A549 (cell line): Measurements from ENCODE around the gene ZBED4. TPM values are rescaled to one million over a fixed set of nuclear protein-coding genes. Genes with fewer than 3 reads are reported as not detected.

Experiments
- ATAC-seq, 2 experiments: fragments of 200-7000 bp in 1 of 2; fragments of >200 bp in 1 of 2; cut with Nextera tagmentation in 1 of 2; cut with Tn5 transposase in 1 of 2; 3 replicates each; pipeline versions ENCODE4 v1.8.0 to v1.9.1; 2018 to 2020; ENCODE audit warnings: mild to moderate bottlenecking in 1 of 2, moderate library complexity in 1 of 2
- CTCF ChIA-PET: fragments of 300-600 bp; sonication (Branson Sonifier 250); formaldehyde crosslinking; extraction: SDS; loops from one replicate; lab custom pipeline; 2021; ENCODE audit warnings: antibody characterized with exemption, inconsistent platforms; lab: Yijun Ruan, JAX
- POLR2A ChIA-PET: fragments of 350-600 bp; formaldehyde crosslinking; extraction: SDS; loops from one replicate; lab custom pipeline; 2021; ENCODE audit warnings: antibody characterized with exemption, inconsistent platforms; lab: Yijun Ruan, JAX
- DNase-seq, 2 experiments: peaks; one replicate each; pipeline versions ENCODE4 v3.0.0 to v3.0.0-alpha.2; 2011 to 2016; ENCODE audit warnings: low read depth in 1 of 2, low spot score in 1 of 2
- FAIRE-seq: peaks from 2 replicates; lab custom pipeline; 2011; peaks lifted over from hg19 to GRCh38; lab: Jason Lieb, UNC
- H3K27ac ChIP-seq, 2 experiments: fragments of >200 bp; sonication (Bioruptor Twin); formaldehyde crosslinking; 3 replicates each; pipeline ENCODE4 v1.5.1; 2016 to 2017
- H3K4me1 ChIP-seq: fragments of >200 bp; sonication (Bioruptor Twin); formaldehyde crosslinking; 3 replicates; pipeline ENCODE4 v1.6.1; 2016
- H3K4me2 ChIP-seq: fragments of >200 bp; sonication (Bioruptor Twin); formaldehyde crosslinking; 3 replicates; pipeline ENCODE4 v1.6.1; 2016
- H3K4me3 ChIP-seq: fragments of >200 bp; sonication (Bioruptor Twin); formaldehyde crosslinking; 3 replicates; pipeline ENCODE4 v1.5.1; 2016
- H3K9me3 ChIP-seq: fragments of >200 bp; sonication (Bioruptor Twin); formaldehyde crosslinking; 3 replicates; pipeline ENCODE4 v1.6.1; 2016
- BHLHE40 ChIP-seq: IDR thresholded peaks from 2 replicates; pipeline ENCODE4 v1.6.1; 2012; ENCODE audit warnings: low read depth, low read length, inconsistent platforms
- CBX2 ChIP-seq: fragments of 200-600 bp; sonication (generic); IDR thresholded peaks from 2 replicates; pipeline ENCODE4 v1.6.1; 2016; ENCODE audit warnings: low read depth, mild to moderate bottlenecking, borderline replicate concordance
- E2F6 ChIP-seq: IDR thresholded peaks from 2 replicates; pipeline ENCODE4 v1.6.1; 2012; ENCODE audit warnings: low read depth, borderline replicate concordance
- FOSL2 ChIP-seq, 2 experiments: fragments of 450-650 bp in 1 of 2; fragments of >200 bp in 1 of 2; sonication (Bioruptor Twin) in 1 of 2; formaldehyde crosslinking; IDR thresholded peaks; 2 replicates each; pipeline versions ENCODE4 v1.5.0 to v1.6.1; 2016 to 2020; ENCODE audit warnings: mild to moderate bottlenecking in 1 of 2, moderate library complexity in 1 of 2
- FOXS1 ChIP-seq: fragments of 250-450 bp; sonication (Bioruptor Pico); IDR thresholded peaks from 2 replicates; pipeline ENCODE4 v1.5.0; 2020; ENCODE audit warnings: mild to moderate bottlenecking, moderate library complexity
- GATA3 ChIP-seq: IDR thresholded peaks from 2 replicates; pipeline ENCODE4 v1.6.1; 2012; ENCODE audit warnings: borderline replicate concordance
- HES2 ChIP-seq: fragments of >200 bp; sonication (Bioruptor Twin); formaldehyde crosslinking; IDR thresholded peaks from 2 replicates; pipeline ENCODE4 v1.6.1; 2016
- HEYL ChIP-seq: fragments of 250-450 bp; sonication (Bioruptor Pico); IDR thresholded peaks from 2 replicates; pipeline ENCODE4 v1.8.0; 2021; ENCODE audit warnings: mild to moderate bottlenecking, moderate library complexity
- KDM1A ChIP-seq: fragments of 200-600 bp; sonication (generic); IDR thresholded peaks from 2 replicates; pipeline ENCODE4 v1.6.1; 2016; ENCODE audit warnings: low read depth, mild to moderate bottlenecking
- KDM5A ChIP-seq: fragments of 200-600 bp; sonication (generic); IDR thresholded peaks from 2 replicates; pipeline ENCODE4 v1.6.1; 2016; ENCODE audit warnings: antibody characterized with exemption, mild to moderate bottlenecking
- NPAS2 ChIP-seq: fragments of 250-450 bp; sonication (Bioruptor Pico); IDR thresholded peaks from 2 replicates; pipeline ENCODE4 v1.8.0; 2022; ENCODE audit warnings: mild to moderate bottlenecking, moderate library complexity, borderline replicate concordance
- PHF8 ChIP-seq: fragments of 200-600 bp; sonication (generic); IDR thresholded peaks from 2 replicates; pipeline ENCODE4 v1.6.1; 2016; ENCODE audit warnings: low read depth, mild to moderate bottlenecking, antibody characterized with exemption, moderate library complexity, borderline replicate concordance
- POLR2A ChIP-seq: IDR thresholded peaks from 2 replicates; pipeline ENCODE4 v1.6.1; 2012; ENCODE audit warnings: mild to moderate bottlenecking, low read length
- RARB ChIP-seq: fragments of 250-450 bp; sonication (Bioruptor Pico); IDR thresholded peaks from 2 replicates; pipeline ENCODE4 v1.8.0; 2021; ENCODE audit warnings: mild to moderate bottlenecking, moderate library complexity
- REST ChIP-seq: fragments of 200-600 bp; sonication (generic); IDR thresholded peaks from 2 replicates; pipeline ENCODE4 v1.6.1; 2016; ENCODE audit warnings: antibody characterized with exemption, mild to moderate bottlenecking, moderate library complexity
- RNF2 ChIP-seq: fragments of 200-600 bp; sonication (generic); IDR thresholded peaks from 2 replicates; pipeline ENCODE4 v1.6.1; 2016; ENCODE audit warnings: low read depth, mild to moderate bottlenecking, antibody characterized with exemption, moderate library complexity, borderline replicate concordance
- TP53 ChIP-seq: fragments of 250-450 bp; sonication (Bioruptor Pico); IDR thresholded peaks from 2 replicates; pipeline ENCODE4 v1.5.0; 2021; ENCODE audit warnings: mild to moderate bottlenecking, moderate library complexity
- ZC3H11A ChIP-seq: fragments of 450-650 bp; IDR thresholded peaks from 2 replicates; pipeline ENCODE4 v1.6.1; 2014; ENCODE audit warnings: antibody characterized with exemption, mild to moderate bottlenecking
- ZFP36 ChIP-seq: fragments of 450-650 bp; IDR thresholded peaks from 2 replicates; pipeline ENCODE4 v1.6.1; 2014; ENCODE audit warnings: borderline replicate concordance; ENCODE audit not compliant: partially characterized antibody
- ZNF302 ChIP-seq: fragments of 250-450 bp; sonication (Bioruptor Pico); IDR thresholded peaks from 2 replicates; pipeline ENCODE4 v1.9.0; 2021; ENCODE audit warnings: inconsistent platforms, mild to moderate bottlenecking, moderate library complexity
- ZSCAN20 ChIP-seq: fragments of 250-450 bp; sonication (Bioruptor Pico); IDR thresholded peaks from 2 replicates; pipeline ENCODE4 v1.8.0; 2022; ENCODE audit warnings: mild to moderate bottlenecking, moderate library complexity
- WGBS: methylation state at CpG from one replicate; pipeline ENCODE4 v1.1.6; 2017; ENCODE audit errors: missing lambda C conversion rate; 5-methylcytosine and 5-hydroxymethylcytosine counted together
- polyA plus RNA-seq, 4 experiments: library from polyadenylated mRNA; depleted of rRNA in 3 of 4; stranded (reverse); fragments of >200 nt; fragmentation: RNase III in 1 of 4; extraction: RNeasy Plus Mini Kit Qiagen cat#74134 plus additional on column Dnase treatment in 1 of 4; gene quantifications; 2 replicates in 3 of 4; 3 replicates in 1 of 4; pipeline ENCODE4 v1.2.3, GENCODE V29; 2011 to 2017

ZBED4 gene
- polyA plus RNA-seq, 2 of the 4 experiments (the other 2 are of a cell fraction) = 8.6 to 9.5 TPM

GRCh38 chr22:49900441-49901230, 47.0 kb downstream of the ZBED4 start:
- no peak overlapping the region for H3K4me3 ChIP-seq
- CTCF ChIA-PET = interaction anchor here (0.6 kb wide), 2 partner anchors 14 to 163 kb away, joined by 3 read pairs; no protein-coding TSS in a partner anchor
- ATAC-seq = peak in 1 of 2 experiments; percentile 10; a peak in 1 of 6 replicates
- TF ChIP-seq CBX2 (no peak), FOXS1 (CRISPR knock-in tag) (no peak), GATA3 (no peak), POLR2A (no peak)
- TF ChIP-seq, all 56 proteins: peak for 0
- Histone ChIP-seq H3K4me2 (no peak overlapping the region), H3K27ac (no peak overlapping the region), H3K9me3 (no peaks in the 10 kb centered on the region), H3K4me1 (no peaks in the 10 kb centered on the region)
- FAIRE-seq (no peak), DNase-seq (no peak)
- WGBS = 91% methylated on average over 27 of the region's 30 CpGs
- POLR2A ChIA-PET = no interaction called here

- H3K27ac ChIP-seq = no peak overlapping the region
- no peak for FAIRE-seq
- 94% methylated on average over 10 of the region's 11 CpGs for WGBS
- TF ChIP-seq BHLHE40 = no peak
- TF ChIP-seq RNF2 = no peak
- TF ChIP-seq ZSCAN20 (CRISPR knock-in tag) = no peak
- TF ChIP-seq TP53 (CRISPR knock-in tag) = no peak
- TF ChIP-seq PHF8 = no peak
- no peak for DNase-seq
- ChIA-PET CTCF (no interaction called here), POLR2A (no interaction called here)
- H3K9me3 ChIP-seq = no peaks in the 10 kb centered on the region
- H3K4me3 ChIP-seq = no peak overlapping the region
- ATAC-seq = no peak
- H3K4me1 ChIP-seq = no peaks in the 10 kb centered on the region
- no peak overlapping the region for H3K4me2 ChIP-seq
Measured at GRCh38 chr22:49901457-49901856, 47.8 kb downstream of the ZBED4 start.

- DNase-seq (no peak), ATAC-seq (no peak), FAIRE-seq (no peak)
- H3K4me2 ChIP-seq = no peak overlapping the region
- H3K27ac ChIP-seq = no peak overlapping the region
- POLR2A ChIA-PET = no interaction called here
- WGBS = 80% methylated on average over 1 of the region's 17 CpGs
- CTCF ChIA-PET = no interaction called here
- no peak overlapping the region for H3K4me3 ChIP-seq
- H3K9me3 ChIP-seq = no peaks in the 10 kb centered on the region
- TF ChIP-seq E2F6 (no peak), ZC3H11A (no peak), FOXS1 (CRISPR knock-in tag) (no peak), ZSCAN20 (CRISPR knock-in tag) (no peak), RARB (CRISPR knock-in tag) (no peak), ZNF302 (no peak), REST (no peak), NPAS2 (no peak), FOSL2 (IDR thresholded peaks at IDR 0.05) (no peak), FOSL2 (CRISPR knock-in tag; IDR thresholded peaks at IDR 0.05) (no peak), KDM5A (no peak), HEYL (no peak), KDM1A (no peak), ZFP36 (no peak), TP53 (CRISPR knock-in tag) (no peak), HES2 (no peak)
- H3K4me1 ChIP-seq = no peaks in the 10 kb centered on the region
Measured at GRCh38 chr22:49903322-49904039, 49.8 kb downstream of the ZBED4 start.
